ENCODE data around the gene FUT2.

The FUT2 gene

DNA sequence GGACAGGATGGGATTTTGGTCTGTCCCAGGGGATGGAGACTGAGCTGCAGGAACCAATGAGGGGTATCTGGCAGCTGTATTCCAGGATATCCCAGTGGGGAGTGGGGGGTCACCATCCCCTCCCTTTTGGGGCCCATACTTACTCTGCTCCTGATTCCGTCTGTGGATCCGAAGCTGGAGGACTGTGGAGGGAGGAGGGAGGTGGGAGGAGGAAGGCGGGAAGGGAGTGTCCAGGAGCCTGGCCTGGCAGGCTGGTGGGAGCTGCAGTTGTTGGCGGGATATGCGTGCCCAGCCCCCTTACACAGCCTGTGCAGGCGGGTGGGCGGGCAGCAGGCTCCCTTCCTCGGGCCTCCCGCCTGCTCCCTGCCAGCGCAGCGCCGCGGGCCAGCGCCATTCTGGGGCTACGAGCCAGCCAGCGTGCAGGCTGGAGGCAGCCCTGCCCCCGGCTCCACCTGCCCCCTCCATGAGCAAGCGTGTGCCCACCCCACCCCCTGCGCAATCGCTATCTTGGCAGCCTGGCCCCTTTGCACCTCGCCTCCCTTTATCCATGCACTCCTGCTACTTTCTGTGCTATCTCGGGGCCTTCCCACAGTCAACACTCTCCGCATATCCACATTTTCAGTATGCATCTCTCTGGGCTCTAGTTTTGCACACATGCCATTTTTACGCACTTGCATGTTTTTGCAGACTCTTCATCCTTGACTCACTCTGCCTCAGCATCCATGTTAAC, 21.0 kb downstream of the FUT2 start:
- ChIA-PET CTCF (no interaction called here), POLR2A (interaction anchor here (0.9 to 1.4 kb wide), 3 partner anchors 9 to 98 kb away, joined by 5 to 6 read pairs (median 6); partner anchors contain the start of genes RPL18 and SPHK2)
- Histone ChIP-seq H3K9me3 (ENCODE audit: control insufficient read depth, insufficient read depth, low read depth, low read length) (no peaks in the 10 kb centered on the region), H3K4me3 (ENCODE audit: low read depth, low read length) (no peak overlapping the region), H3K4me1 (ENCODE audit: control insufficient read depth, insufficient read depth, low read length) (peaks cover 13% of the 10 kb centered on the region), H3K27ac (ENCODE audit: extremely low read depth, low read depth, low read length) (peak overlapping the region; percentile 52; the same call in 1 of the 2 replicates), H3K36me3 (ENCODE audit: control insufficient read depth in 2 of 2, insufficient read depth in 1 of 2, low read length in 2 of 2) (no peaks in the 10 kb centered on the region; a peak in 1 of 3 replicates)
- TF ChIP-seq, protein P1, sequence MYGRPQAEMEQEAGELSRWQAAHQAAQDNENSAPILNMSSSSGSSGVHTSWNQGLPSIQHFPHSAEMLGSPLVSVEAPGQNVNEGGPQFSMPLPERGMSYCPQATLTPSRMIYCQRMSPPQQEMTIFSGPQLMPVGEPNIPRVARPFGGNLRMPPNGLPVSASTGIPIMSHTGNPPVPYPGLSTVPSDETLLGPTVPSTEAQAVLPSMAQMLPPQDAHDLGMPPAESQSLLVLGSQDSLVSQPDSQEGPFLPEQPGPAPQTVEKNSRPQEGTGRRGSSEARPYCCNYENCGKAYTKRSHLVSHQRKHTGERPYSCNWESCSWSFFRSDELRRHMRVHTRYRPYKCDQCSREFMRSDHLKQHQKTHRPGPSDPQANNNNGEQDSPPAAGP (tag by site-specific recombination; IDR thresholded peaks at IDR 0.05), result peak; percentile 80
- TF ChIP-seq, protein P2, sequence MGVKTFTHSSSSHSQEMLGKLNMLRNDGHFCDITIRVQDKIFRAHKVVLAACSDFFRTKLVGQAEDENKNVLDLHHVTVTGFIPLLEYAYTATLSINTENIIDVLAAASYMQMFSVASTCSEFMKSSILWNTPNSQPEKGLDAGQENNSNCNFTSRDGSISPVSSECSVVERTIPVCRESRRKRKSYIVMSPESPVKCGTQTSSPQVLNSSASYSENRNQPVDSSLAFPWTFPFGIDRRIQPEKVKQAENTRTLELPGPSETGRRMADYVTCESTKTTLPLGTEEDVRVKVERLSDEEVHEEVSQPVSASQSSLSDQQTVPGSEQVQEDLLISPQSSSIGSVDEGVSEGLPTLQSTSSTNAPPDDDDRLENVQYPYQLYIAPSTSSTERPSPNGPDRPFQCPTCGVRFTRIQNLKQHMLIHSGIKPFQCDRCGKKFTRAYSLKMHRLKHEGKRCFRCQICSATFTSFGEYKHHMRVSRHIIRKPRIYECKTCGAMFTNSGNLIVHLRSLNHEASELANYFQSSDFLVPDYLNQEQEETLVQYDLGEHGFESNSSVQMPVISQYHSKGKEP (tag by site-specific recombination; IDR thresholded peaks at IDR 0.05), result peak; percentile 31; the same call in 1 of the 2 replicates
- TF ChIP-seq ZNF366 (tag by site-specific recombination; conservative IDR thresholded peaks at IDR 0.05) (peak; percentile 64), ZBTB20 (tag by site-specific recombination; IDR thresholded peaks at IDR 0.05) (peak; percentile 84), EGR2 (tag by site-specific recombination; IDR thresholded peaks at IDR 0.05; ENCODE audit: low read depth) (peak; percentile 94), ZNF423 (tag by site-specific recombination; IDR thresholded peaks at IDR 0.05) (no peak), KLF7 (tag by site-specific recombination; IDR thresholded peaks at IDR 0.05; ENCODE audit: borderline replicate concordance) (peak; percentile 54; the same call in 1 of the 2 replicates), WT1 (tag by site-specific recombination; IDR thresholded peaks at IDR 0.05) (peak; percentile 81), YY1 (tag by site-specific recombination; IDR thresholded peaks at IDR 0.05) (peak; percentile 44; the same call in 1 of the 2 replicates), ZNF623 (tag by site-specific recombination; IDR thresholded peaks at IDR 0.05) (no peak), ZXDB (tag by site-specific recombination; IDR thresholded peaks at IDR 0.05) (0 out of 2 replicates have a peak, but pooled peaks have one; percentile 61), ZNF544 (tag by site-specific recombination; IDR thresholded peaks at IDR 0.05) (no peak), SP3 (tag by site-specific recombination; IDR thresholded peaks at IDR 0.05) (peak; percentile 90), KLF8 (tag by site-specific recombination; IDR thresholded peaks at IDR 0.05) (peak; percentile 89), ZNF394 (tag by site-specific recombination; IDR thresholded peaks at IDR 0.05; ENCODE audit: borderline replicate concordance) (peak; percentile 77; the same call in 1 of the 2 replicates)
- TF ChIP-seq, protein P3, sequence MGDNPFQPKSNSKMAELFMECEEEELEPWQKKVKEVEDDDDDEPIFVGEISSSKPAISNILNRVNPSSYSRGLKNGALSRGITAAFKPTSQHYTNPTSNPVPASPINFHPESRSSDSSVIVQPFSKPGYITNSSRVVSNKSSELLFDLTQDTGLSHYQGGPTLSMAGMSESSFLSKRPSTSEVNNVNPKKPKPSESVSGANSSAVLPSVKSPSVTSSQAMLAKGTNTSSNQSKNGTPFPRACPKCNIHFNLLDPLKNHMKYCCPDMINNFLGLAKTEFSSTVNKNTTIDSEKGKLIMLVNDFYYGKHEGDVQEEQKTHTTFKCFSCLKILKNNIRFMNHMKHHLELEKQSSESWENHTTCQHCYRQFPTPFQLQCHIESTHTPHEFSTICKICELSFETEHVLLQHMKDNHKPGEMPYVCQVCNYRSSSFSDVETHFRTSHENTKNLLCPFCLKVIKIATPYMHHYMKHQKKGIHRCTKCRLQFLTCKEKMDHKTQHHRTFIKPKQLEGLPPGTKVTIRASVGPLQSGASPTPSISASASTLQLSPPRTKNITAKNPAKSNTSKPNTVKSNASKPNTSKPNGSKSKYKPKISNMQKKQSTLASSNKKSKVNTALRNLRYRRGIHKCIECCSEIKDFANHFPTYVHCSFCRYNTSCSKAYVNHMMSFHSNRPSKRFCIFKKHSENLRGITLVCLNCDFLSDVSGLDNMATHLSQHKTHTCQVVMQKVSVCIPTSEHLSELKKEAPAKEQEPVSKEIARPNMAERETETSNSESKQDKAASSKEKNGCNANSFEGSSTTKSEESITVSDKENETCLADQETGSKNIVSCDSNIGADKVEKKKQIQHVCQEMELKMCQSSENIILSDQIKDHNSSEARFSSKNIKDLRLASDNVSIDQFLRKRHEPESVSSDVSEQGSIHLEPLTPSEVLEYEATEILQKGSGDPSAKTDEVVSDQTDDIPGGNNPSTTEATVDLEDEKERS (tag by site-specific recombination; IDR thresholded peaks at IDR 0.05), result no peak
- TF ChIP-seq, protein P4, sequence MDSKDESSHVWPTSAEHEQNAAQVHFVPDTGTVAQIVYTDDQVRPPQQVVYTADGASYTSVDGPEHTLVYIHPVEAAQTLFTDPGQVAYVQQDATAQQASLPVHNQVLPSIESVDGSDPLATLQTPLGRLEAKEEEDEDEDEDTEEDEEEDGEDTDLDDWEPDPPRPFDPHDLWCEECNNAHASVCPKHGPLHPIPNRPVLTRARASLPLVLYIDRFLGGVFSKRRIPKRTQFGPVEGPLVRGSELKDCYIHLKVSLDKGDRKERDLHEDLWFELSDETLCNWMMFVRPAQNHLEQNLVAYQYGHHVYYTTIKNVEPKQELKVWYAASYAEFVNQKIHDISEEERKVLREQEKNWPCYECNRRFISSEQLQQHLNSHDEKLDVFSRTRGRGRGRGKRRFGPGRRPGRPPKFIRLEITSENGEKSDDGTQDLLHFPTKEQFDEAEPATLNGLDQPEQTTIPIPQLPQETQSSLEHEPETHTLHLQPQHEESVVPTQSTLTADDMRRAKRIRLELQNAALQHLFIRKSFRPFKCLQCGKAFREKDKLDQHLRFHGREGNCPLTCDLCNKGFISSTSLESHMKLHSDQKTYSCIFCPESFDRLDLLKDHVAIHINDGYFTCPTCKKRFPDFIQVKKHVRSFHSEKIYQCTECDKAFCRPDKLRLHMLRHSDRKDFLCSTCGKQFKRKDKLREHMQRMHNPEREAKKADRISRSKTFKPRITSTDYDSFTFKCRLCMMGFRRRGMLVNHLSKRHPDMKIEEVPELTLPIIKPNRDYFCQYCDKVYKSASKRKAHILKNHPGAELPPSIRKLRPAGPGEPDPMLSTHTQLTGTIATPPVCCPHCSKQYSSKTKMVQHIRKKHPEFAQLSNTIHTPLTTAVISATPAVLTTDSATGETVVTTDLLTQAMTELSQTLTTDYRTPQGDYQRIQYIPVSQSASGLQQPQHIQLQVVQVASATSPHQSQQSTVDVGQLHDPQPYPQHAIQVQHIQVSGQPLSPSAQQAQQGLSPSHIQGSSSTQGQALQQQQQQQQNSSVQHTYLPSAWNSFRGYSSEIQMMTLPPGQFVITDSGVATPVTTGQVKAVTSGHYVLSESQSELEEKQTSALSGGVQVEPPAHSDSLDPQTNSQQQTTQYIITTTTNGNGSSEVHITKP (tag by site-specific recombination; IDR thresholded peaks at IDR 0.05), result peak; percentile 83
- TF ChIP-seq, protein P5, sequence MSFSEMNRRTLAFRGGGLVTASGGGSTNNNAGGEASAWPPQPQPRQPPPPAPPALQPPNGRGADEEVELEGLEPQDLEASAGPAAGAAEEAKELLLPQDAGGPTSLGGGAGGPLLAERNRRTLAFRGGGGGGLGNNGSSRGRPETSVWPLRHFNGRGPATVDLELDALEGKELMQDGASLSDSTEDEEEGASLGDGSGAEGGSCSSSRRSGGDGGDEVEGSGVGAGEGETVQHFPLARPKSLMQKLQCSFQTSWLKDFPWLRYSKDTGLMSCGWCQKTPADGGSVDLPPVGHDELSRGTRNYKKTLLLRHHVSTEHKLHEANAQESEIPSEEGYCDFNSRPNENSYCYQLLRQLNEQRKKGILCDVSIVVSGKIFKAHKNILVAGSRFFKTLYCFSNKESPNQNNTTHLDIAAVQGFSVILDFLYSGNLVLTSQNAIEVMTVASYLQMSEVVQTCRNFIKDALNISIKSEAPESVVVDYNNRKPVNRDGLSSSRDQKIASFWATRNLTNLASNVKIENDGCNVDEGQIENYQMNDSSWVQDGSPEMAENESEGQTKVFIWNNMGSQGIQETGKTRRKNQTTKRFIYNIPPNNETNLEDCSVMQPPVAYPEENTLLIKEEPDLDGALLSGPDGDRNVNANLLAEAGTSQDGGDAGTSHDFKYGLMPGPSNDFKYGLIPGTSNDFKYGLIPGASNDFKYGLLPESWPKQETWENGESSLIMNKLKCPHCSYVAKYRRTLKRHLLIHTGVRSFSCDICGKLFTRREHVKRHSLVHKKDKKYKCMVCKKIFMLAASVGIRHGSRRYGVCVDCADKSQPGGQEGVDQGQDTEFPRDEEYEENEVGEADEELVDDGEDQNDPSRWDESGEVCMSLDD (tag by site-specific recombination; IDR thresholded peaks at IDR 0.05), result peak; percentile 64
- TF ChIP-seq, protein P6, sequence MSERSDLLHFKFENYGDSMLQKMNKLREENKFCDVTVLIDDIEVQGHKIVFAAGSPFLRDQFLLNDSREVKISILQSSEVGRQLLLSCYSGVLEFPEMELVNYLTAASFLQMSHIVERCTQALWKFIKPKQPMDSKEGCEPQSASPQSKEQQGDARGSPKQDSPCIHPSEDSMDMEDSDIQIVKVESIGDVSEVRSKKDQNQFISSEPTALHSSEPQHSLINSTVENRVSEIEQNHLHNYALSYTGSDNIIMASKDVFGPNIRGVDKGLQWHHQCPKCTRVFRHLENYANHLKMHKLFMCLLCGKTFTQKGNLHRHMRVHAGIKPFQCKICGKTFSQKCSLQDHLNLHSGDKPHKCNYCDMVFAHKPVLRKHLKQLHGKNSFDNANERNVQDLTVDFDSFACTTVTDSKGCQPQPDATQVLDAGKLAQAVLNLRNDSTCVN (tag by site-specific recombination; optimal IDR thresholded peaks at IDR 0.05), result peak; percentile 60
- TF ChIP-seq, protein P7, sequence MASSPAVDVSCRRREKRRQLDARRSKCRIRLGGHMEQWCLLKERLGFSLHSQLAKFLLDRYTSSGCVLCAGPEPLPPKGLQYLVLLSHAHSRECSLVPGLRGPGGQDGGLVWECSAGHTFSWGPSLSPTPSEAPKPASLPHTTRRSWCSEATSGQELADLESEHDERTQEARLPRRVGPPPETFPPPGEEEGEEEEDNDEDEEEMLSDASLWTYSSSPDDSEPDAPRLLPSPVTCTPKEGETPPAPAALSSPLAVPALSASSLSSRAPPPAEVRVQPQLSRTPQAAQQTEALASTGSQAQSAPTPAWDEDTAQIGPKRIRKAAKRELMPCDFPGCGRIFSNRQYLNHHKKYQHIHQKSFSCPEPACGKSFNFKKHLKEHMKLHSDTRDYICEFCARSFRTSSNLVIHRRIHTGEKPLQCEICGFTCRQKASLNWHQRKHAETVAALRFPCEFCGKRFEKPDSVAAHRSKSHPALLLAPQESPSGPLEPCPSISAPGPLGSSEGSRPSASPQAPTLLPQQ (tag by site-specific recombination; IDR thresholded peaks at IDR 0.05), result peak; percentile 68

All from HEK293 (cell line).